Tibial artery (tissue), 4 donors: ENCODE data around the gene MEAK7.
"Not testable (repeated sequence)": the region's sequence is repeated elsewhere in the genome, so short reads cannot be mapped to it uniquely, and the experiment has no call there.

Source experiments
- DNase-seq, 2 donors: peaks; one replicate each; pipeline ENCODE4 v3.0.0-alpha.2; 2019
- H3K27ac ChIP-seq, 2 donors: fragments of 200-600 bp; sonication (generic) in 1 of 2; 1 replicate in 1 of 2; 2 replicates in 1 of 2; pipeline ENCODE4 v1.5.1; 2018 to 2019; ENCODE audit warnings: mild to moderate bottlenecking in 1 of 2
- H3K27me3 ChIP-seq, 2 donors: fragments of 200-600 bp; sonication (generic) in 1 of 2; one replicate each; pipeline versions ENCODE4 v1.5.1 to v1.6.0; 2016 to 2019
- H3K36me3 ChIP-seq, 3 donors: fragments of 200-600 bp; sonication (generic) in 2 of 3; one replicate each; pipeline ENCODE4 v1.5.1; 2016 to 2019; ENCODE audit warnings: mild to moderate bottlenecking in 2 of 3
- H3K4me1 ChIP-seq, 4 donors: fragments of 200-600 bp; sonication (generic) in 2 of 4; 1 replicate in 3 of 4; 2 replicates in 1 of 4; pipeline ENCODE4 v1.5.1; 2016 to 2019
- H3K4me3 ChIP-seq, 2 donors: fragments of 200-600 bp; sonication (generic) in 1 of 2; 1 replicate in 1 of 2; 2 replicates in 1 of 2; pipeline ENCODE4 v1.5.1; 2018 to 2019; ENCODE audit warnings: mild to moderate bottlenecking in 2 of 2
- H3K9me3 ChIP-seq, 3 donors: fragments of 200-600 bp; sonication (generic) in 1 of 3; one replicate each; pipeline ENCODE4 v1.5.1; 2016 to 2019
- CTCF ChIP-seq, 2 experiments: fragments of 200-600 bp in 1 of 2; fragments of 450-650 bp in 1 of 2; IDR thresholded peaks; one replicate each; pipeline ENCODE4 v1.5.1; 2017 to 2019; ENCODE audit warnings: antibody characterized with exemption in 2 of 2, mild to moderate bottlenecking in 1 of 2, moderate library complexity in 1 of 2
- intact Hi-C: fragments of 100-400 bp; cut with DNase I; formaldehyde crosslinking; loops from one replicate; pipeline ENCODE4 v1.15.0; 2023; ENCODE audit warnings: low total_unique reads

MEAK7 gene

GRCh38 chr16:84526794-84527531 is 22.5 kb upstream of the MEAK7 start:
- H3K27me3 ChIP-seq: no peaks in the 10 kb centered on the region
- H3K36me3 ChIP-seq: no peaks in the 10 kb centered on the region
- no peaks in the 10 kb centered on the region for H3K9me3 ChIP-seq
- no peak for TF ChIP-seq CTCF (IDR thresholded peaks at IDR 0.05)
- peak overlapping the region; percentile 61 to 72 for H3K27ac ChIP-seq
- peak overlapping the region; percentile 12 to 37 for H3K4me3 ChIP-seq
- intact Hi-C loops: no loop called here
- H3K4me1 ChIP-seq: peaks cover 0 to 34% (median 25%) of the 10 kb centered on the region in 4 donors
- peak; percentile 38 to 78 for DNase-seq

GRCh38 chr16:84524941-84525581 is 20.6 kb upstream of the MEAK7 start:
- H3K27me3 ChIP-seq, intact Hi-C loops, H3K9me3 ChIP-seq, DNase-seq, H3K4me3 ChIP-seq, H3K27ac ChIP-seq, H3K36me3 ChIP-seq: not testable (repeated sequence)
- peaks cover 0 to 26% (median 17%) of the 10 kb centered on the region in 4 donors for H3K4me1 ChIP-seq

- peaks cover 0 to 26% (median 17%) of the 10 kb centered on the region in 4 donors for H3K4me1 ChIP-seq
- intact Hi-C loops: no loop called here
Measured at GRCh38 chr16:84524346-84524920, 20.0 kb upstream of the MEAK7 start.

GRCh38 chr16:84521497-84521770 is 17.0 kb upstream of the MEAK7 start:
- no peak for DNase-seq
- intact Hi-C loops: no loop called here
- no peak for TF ChIP-seq CTCF (IDR thresholded peaks at IDR 0.05)
- Histone ChIP-seq H3K27me3 (no peaks in the 10 kb centered on the region), H3K36me3 (no peaks in the 10 kb centered on the region), H3K4me3 (no peak overlapping the region), H3K4me1 (peaks cover 0 to 7% (median under 1%) of the 10 kb centered on the region in 4 donors), H3K9me3 (no peaks in the 10 kb centered on the region), H3K27ac (no peak overlapping the region)

More at GRCh38 chr16:84524346-84524920, 20.0 kb upstream of the MEAK7 start:
- no peak for DNase-seq
- H3K36me3 ChIP-seq: no peaks in the 10 kb centered on the region
- no peaks in the 10 kb centered on the region for H3K9me3 ChIP-seq
- H3K27ac ChIP-seq: no peak overlapping the region
- H3K27me3 ChIP-seq: no peaks in the 10 kb centered on the region
- TF ChIP-seq CTCF (IDR thresholded peaks at IDR 0.05): no peak
- no peak overlapping the region for H3K4me3 ChIP-seq

- Histone ChIP-seq H3K27ac (no peak overlapping the region), H3K36me3 (no peaks in the 10 kb centered on the region), H3K4me3 (no peak overlapping the region), H3K9me3 (no peaks in the 10 kb centered on the region), H3K4me1 (peaks cover 0 to 5% (median 0%) of the 10 kb centered on the region in 4 donors), H3K27me3 (no peaks in the 10 kb centered on the region)
- TF ChIP-seq CTCF (IDR thresholded peaks at IDR 0.05): no peak
- intact Hi-C loops: no loop called here
- no peak for DNase-seq
Measured at GRCh38 chr16:84520725-84521496, 16.5 kb upstream of the MEAK7 start.
